Cortex of kidney (tissue), 1 donor: ENCODE results near the gene MAB21L4.

ENCODE experiments used
- DNase-seq: peaks from one replicate; lab custom pipeline; 2025; lab: John Stamatoyannopoulos, UW

MAB21L4 gene

DNA sequence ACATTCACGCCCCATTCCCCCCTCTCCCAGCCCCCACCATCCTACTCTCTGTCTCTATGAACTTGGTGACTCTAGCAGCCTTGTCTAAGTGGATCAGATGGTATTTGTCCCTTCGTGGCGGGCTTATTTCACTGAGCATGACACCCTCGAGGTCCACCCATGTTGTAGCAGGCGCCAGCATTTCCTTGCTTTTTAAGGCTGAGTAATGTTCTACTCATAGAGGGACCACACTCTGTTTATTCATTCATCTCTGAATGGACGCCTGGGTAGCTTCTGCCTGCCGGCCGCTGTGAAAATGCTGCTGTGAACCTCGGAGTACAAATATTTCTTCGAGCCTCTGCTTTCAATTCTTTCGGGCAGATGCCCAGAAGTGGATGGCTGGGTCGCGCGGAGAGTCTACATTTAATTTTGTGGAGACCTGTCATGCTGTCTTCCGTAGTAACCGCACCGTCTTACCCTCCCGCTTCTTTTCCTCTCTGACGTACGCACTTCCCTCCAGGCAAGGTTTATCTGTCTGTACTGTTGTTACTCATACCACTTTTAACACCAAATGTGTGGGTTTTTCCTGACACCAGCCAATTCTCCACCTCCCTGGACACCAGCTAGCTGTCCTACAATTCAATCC is 15.8 kb upstream of the MAB21L4 start:
- DNase-seq, result no peak

DNA sequence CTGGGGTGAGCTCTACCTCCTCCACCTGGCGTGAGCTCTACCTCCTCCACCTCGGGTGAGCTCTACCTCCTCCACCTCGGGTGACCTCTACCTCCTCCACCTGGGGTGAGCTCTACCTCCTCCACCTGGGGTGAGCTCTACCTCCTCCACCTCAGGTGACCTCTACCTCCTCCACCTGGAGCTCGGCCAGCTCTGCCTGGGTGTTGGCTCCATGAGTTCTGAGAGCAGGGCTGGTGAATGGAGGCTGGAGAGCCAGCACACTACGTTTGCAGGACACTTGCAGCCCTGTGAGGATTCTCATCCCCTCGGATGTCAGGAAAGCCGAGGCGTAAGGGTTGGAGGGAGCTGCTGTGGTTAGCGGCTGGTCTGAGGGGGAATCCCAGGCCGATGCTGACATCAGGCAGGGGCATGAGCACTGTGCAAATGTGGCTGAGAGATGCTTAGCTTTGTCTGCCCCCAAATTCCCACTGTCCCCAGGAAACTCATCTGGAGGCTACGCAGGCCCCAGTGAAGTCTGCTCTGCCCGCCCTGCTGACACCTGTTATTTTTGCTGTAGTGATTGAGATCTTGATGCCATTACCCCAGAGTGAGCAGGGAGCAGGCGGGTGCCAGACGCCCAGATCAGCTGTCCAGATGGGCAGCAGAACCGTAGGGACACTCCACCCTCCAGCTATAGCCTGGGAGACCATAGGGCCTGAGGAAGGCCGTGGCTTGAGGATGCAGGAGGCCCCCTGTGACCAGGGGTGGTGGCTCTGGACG is 13.4 kb upstream of the MAB21L4 start:
- DNase-seq, result no peak

DNA sequence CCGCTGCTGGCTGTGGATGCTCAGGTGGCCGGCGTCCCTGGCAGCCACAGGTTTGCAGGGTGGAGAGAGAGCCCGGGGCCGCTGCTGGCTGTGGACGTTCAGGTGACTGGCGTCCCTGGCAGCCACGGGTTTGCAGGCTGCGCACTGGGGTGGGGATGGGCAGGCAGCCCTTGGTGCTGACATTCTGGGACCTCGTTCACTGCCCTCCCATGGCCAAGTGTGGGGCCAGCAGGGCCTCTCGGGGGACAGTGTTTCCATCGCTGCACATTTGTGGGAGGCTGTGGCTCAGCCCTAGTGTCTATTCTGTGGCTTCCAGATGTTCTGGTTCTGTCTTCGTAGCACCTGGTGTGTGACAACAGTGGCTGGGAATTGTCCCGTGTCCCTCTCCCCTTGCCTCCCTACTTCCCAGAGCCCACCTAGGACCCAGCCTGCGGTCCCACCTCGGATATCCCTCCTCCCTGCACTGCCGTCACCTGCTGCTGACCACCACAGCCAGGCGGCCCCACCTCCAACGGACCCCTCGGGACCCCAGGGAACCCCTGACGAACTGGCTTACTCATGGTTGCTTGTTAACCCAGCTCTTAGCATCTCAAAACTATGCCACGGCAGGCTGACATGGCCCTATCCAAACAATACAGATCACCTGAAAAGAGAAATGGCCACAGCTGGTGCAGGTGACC is 11.1 kb upstream of the MAB21L4 start:
- DNase-seq, result no peak

DNA sequence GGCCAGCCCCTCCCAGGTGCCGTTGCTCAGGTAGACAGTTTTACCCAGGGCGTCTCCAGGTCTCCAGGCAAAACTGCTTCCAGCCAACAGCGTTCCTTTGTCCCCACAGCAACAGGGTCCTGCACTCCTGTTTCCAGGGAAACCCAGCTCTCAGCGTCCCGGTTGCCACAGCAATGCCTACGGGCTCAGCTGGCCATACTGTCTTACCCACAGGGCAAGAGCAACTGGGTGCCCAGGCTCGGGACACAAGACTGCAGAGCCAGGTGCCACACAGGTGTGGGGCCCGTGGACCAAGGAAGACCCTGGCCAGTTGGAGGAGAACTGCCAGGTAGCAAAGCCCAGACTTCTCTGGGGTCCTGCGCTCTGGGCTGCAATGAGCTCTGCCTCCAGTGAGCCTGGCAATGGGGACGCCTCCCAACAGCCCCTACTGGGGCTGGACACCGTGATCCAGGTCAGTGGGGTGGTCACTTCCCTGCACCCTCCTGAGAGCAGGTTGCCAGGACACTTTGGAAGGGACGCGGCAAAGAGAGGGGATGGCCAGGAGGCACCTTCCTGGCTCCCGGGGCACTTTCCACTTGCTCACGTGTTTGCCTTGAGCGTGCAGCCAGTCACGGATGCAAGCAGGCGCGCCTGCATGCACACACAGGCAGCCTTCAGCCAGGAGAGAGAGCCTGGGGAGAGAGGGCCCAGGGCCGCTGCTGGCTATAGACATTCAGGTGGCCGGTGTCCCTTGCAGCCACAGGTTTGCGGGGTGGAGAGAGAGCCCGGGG is 10.4 kb upstream of the MAB21L4 start, which contains the start of gene CROCC2:
CROCC2 (plus strand) TSS at position 196 of the 770 bp plus-strand sequence; CDS start at position 374, 178 bp downstream.
- DNase-seq, result no peak

DNA sequence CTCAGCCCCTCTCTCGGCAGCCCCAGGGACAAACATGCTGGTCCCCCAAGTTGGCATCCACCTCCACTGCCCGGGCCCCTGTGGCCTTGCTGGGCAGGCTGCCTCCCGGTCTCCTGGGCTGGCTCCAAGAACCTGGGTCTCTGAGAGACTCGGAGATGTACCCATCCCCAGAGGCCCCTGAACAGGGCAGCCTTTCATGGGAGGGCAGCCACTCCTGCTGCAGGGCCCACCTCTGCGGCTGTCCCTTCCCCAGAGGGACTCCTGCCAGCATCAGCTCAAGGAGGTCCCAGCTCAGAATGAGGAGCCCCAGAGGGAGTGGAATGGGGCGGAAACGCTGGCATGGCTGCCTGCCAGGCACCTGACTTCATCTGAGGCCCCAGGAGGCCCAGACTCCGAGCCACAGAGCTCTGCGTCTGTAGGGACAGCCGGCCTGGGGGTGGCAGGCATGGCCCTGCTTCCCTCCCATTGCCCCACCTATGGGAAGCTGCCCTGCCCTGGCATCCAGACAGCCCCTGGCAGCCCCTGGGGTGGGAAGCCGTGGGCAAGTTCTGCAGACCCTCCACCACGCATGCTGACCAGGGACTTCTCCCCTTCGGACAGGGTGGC is 9.3 kb upstream of the MAB21L4 start:
- DNase-seq, result no peak

DNA sequence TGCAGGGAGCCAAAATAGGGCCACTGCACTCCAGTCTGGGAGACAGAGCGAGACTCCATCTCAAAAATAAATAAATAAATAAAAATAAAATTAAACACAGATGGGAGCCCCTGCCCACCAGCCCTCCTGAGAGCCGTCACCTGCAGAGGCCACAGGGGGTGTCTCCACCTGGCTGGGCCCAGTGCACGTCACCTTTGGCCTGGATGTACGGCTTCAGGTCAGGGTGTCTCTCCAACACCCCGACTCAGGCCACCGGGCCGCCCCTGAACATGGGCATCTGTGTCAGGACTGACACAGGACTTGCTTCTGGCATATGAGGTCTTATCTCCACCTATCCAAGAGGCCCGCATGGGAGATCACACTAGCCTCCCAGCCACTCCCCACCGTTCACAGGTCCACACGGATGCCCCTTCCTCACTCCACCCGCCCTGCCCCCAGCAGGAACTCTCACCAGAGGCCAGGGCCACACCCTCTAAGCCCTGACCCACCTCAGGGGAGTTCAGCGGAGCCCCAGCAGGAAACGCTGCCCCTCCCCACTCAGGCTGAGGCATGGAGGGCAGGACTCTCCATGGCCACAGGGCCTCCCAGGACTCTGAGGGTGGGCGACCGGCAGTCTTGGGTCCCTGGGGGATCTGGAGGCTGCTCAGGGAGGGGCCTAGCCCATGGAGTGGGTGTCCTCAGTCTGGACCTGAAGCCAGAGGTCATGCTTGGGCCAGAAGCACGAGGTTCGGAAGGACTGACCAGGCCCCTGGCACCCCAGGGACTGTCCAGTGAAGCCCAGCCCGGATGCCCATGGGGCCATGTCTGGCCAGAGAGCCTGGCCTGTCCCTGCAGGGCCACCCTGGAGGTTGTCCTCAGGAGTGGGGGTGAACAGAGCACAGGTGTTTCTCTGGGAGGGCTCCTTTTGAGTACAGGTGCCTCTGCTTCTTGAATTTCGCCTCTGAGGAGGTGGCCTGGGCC is 8.5 kb upstream of the MAB21L4 start:
- DNase-seq, result no peak

DNA sequence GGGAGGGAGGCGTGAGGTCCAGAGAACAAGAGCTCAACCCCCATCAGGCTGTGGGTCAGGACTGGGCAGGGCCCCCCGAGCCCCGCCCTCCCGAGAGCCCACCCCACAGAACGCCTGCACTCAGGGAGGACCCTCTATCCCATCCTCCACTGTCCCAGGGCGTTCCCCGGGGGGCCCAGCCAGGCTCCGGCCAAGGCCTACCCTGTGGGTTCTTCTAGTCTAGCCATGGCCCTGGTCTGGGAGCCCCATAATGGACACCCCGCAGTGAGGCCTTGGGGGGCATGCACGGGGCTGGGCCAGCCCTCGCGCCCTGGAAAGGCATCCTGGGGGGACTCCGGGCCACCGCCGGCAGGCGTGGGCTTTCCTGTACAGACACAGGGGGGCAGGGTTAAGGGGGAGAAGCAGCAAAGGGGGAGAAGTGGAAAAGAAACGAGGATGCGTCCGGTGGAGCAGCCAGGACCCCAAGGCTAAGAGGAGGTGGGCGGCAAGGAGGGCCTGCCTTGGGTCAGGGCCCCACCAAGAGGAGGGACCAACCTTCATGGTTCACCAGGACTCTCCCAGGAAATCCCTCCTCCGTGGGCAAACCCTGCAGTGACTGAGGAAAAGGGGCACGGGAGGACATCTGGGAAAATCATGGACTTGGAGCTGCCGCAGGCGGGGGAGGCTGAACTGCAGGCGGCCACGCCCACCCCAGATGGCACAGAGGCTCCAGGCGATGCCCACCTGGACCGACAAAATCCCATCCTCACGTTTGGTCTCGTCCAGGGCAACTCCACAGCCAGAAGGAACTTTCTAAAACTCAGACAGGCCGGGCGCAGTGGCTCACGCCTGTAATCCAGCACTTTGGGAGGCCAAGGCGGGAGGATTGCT is 7.5 kb upstream of the MAB21L4 start:
- no peak for DNase-seq

DNA sequence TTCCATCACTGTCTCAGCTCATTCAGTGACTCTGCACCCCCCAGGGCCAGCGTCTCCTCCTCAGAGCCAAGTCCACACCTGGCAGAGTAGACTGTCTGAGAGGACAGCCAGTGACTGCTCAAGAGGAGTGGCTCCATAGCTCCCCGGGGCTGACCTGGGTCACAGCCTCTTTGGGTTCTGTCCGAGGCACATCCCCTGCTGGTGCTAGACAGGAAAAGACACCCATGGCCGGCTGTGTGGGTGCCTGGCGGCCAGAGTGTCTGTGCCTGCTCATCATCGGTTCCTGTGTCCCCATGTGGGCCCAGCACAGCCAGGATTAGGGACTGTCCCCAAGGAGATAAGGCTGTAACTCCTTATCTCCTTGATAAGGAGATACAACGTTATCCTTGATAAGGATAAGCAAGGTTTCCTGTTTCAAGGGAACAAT is 6.7 kb upstream of the MAB21L4 start:
- DNase-seq, result no peak

DNA sequence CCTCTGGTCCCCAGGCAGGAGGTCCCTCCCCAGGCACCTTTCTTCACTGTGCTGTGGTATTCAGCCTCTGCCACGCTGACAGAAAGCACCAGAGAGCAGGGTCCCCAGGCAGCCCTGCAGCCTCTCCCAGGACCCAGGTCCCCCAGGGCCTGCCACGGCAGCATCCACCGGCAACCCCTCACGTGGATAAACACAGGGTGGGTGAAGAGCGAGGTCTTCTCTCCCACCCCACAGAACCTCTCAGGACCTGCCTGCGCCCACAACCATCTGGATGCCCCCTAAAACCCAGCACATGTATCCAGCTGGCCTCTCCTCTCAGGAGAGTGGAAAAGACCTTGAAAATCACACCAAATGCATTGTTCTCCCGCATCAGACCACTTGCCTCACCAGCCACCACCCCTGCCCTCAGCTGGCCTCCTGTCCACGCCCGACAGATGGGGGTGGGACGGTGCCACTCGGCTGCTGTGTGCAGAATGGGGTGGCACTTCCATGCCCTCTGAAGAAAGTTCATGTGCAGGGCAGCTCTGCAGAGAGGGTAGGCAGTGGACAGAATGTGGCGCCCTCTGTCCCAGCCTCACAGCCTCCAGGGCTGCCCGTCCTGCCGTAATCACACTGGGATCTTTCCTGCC is 6.1 kb upstream of the MAB21L4 start:
- DNase-seq, result no peak

DNA sequence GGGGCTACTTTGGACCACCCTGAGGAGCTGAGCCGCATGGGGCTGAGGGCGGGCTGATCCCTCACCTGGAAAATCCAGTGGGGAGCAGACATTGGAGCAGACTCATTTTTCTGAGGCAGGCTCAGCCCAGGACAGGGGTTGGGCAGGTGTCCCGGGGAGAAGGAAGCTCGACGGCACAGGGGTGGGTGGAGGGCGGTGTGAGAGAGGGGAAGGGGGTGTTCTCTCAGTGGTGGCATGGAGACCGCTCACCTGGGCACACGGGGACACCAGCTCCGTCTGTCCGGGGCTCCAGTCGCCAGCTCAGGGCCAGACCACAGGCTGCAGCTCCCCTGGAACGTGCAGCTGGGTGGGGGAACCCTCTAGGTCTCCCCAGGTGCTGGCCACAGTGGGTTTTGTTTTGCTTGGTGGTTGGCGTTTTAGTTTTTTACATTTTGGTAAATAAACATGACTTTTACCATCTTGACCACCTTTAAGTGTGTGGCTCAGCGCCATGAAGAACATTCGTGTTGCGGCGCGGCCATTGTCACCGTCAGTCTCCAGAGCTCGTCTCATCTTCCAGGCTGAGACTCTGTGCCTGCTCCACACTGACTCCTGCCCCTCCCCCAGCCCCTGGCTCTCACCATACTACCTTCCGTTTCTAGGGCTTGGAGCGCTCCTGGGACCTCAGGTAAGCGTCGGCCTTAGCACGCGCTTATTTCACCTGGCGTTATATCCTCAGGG is 4.3 kb upstream of the MAB21L4 start:
- DNase-seq, result no peak

DNA sequence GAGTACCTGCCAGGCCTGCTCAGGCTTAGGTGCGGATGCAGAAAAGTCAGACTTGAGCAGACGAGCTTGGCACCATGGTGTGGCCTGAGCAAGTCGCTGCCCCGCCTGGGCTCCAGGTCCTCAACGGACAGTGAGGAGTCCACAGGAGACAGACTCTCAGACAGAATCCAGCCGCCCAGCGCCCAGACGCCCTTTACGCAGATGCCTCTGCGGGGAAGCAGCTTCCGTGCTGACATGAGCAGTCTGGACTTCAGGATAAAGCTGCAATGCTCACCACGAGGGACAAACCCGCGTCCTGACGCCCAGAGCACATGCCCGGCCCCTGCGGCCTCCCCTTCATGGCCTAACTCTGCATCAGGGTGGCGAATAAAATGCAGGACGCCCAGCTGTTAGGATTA is 3.5 kb upstream of the MAB21L4 start:
- DNase-seq, result no peak

DNA sequence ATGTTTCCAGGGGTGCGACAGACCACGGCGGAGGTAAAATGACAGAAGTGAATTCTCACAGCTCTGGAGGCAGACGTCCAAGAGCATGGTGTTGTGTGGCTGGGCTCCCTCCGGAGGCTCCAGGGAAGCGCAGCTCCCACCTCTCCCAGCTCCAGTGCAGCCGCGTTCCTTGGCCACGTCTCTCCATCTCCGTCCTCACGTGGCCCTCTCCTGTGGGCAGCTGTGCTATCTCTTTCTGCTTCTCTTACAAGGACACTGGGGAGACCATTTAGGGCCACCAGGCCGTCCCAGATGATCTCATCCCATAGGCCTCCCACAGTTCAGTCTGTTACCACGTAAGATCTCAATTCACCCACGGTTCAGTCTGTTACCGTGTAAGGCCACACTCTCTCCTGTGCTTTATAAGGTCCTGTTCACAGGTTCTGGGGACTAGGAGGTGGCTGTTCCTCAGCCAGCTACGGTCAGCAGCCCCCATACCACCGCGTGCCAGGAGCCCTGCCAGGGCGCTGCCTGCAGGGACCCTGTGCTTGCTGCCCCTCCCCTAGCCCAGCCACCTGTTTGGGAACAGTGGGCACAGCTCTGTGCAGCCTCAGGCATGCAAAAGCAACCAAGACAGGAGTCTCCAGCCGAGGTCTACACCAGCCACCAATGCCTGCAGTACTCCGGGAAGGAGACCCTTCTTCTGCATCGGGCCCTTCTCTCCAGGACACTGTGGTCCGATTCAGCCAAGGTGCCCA is 2.9 kb upstream of the MAB21L4 start:
- DNase-seq, result no peak

DNA sequence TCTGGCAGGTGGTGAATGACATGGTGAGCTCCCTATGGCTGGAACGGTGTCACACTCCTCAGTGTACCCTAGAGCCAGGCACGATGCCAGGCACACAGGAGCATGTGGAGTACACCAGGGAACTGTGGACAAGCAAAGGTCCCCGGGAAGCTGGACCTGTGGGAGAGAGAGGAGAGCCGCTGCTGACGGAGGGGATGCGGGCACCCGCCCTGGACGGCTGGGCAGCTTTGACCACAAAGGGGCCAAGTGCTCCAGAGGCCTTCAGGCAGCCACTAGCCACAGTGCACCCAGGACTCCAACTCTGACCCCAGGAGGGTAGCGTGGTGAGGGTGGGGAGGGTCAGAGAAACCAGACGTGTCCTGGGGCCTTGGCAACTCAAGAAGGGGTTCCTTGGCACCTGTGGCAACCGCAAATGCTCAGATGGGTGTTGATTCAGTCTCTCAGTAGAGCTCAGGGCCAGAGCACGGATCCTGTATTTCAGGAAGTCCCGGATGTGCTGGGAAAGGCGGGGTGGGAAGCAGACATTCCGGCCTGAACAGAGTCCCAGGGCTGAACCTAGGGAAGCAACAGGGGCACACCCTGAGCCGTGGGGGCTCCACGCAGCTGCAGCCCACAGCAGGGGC is 2.3 kb upstream of the MAB21L4 start:
- DNase-seq, result no peak

DNA sequence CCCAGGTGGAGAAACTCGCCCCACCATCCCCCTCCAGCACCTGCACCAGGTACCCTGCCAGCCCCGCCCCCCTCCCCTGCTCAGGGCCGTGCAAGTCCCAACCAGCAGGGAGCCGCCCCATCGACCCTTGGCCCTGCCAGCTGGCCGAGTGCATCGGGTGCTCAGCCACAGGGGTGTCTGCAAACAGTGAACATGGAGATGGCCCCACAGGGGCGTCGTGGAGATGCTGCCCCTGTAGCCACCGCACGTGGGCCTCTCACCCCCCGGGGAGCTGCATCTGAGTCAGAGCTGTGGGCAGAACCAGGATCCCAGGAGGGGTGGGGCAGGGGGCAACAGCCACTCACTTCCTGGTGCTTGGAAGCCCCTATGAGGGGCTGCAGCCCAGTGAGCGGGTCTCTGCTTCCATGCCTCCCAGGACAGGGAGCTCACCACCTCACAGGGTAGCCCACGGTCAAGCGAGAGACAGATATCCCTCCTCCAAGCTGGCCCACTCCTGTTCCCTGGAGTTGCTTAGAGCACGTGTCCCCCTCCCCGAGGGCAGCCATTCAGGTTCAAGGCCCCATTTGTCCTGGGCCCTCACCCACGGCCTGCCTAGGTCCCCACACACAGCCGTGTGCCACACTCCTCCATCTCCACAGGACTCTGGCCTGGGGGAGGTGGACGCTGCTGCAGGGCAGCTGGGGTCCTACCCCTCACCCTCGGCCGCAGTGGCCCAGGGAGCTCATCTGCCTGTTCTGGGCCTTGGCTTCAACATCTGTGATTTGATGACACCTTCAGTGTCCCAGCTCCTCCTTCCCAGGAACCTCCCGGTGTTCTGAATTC is 1.1 kb upstream of the MAB21L4 start:
- no peak for DNase-seq

DNA sequence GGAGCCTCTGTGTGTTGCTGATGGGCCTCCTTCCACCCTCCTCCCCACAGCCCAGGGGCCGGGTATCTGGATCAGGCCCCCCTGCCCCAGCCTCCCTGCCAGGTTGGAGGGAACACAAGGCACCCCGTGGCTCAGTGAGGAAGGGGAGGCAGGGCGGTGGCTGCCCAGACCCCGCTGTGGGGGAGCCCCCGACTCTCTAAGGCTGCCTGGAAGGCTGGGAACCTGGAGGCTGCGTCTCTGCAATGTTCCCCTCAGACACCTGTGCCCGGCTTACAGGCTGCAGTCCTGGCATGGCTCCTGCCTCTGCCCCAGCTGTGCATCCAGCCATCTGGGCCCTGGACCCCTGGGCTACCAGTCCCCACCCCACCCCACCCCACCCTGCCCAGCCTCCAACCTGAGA is 438 bp upstream of the MAB21L4 start:
- no peak for DNase-seq

DNA sequence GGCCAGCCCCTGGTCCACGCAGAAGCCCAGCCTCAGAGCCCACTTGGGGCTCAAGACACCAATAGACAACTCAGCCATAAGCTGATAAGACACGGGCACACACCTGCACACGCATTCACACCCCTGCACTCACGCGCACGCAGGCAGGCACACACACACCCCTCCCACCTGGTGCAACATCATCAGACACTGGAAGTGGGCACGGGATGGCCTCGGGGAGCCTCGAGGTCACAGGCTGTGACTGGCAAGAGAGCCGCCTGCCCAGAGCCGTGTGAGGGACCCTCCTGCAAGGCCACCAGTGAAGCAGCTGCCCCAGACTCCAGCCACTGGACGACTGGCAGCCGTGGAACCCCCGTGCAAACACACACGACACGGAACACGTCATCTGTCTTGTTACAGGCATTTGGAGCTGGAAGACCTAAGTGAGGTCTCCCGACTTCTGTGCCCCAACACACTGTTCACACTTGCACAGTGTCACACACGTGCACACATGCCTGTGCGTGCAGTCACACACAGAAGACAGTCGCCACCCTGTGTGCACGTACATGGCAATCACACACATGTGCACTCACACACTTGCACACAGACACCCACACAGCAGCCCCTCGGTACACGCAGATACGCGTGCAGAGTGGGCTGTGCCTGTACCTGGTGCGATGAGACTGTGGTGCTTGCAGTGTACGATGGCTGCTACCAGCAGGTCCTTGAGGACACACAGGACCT is 959 bp downstream of the MAB21L4 start:
- DNase-seq, result no peak
